Adrenal gland (tissue), 12 donors: ENCODE results near the gene AMZ2. TPM values are rescaled to one million over a fixed set of nuclear protein-coding genes. Genes with fewer than 3 reads are reported as not detected.
"Not testable (repeated sequence)": the region's sequence is repeated elsewhere in the genome, so short reads cannot be mapped to it uniquely, and the experiment has no call there.

Source experiments
- DNase-seq, 7 donors: peaks; one replicate each; pipeline ENCODE4 v3.0.0-alpha.2; 2019 to 2020
- H3K27ac ChIP-seq, 5 donors: fragments of 200-600 bp; sonication (generic) in 4 of 5; 1 replicate in 3 of 5; 2 replicates in 2 of 5; pipeline versions ENCODE4 v1.5.1 to v1.8.0; 2016 to 2020; ENCODE audit warnings: mild to moderate bottlenecking in 1 of 5
- H3K27me3 ChIP-seq: fragments of 200-600 bp; 2 replicates; pipeline ENCODE4 v1.8.0; 2021
- H3K36me3 ChIP-seq, 2 donors: fragments of 200-600 bp; replicated peaks in 1 of 2; 1 replicate in 1 of 2; 2 replicates in 1 of 2; pipeline versions ENCODE4 v1.5.1 to v1.8.0; 2018 to 2022
- H3K4me1 ChIP-seq, 2 donors: fragments of 200-600 bp; replicated peaks in 1 of 2; 1 replicate in 1 of 2; 2 replicates in 1 of 2; pipeline versions ENCODE4 v1.5.1 to v1.8.0; 2018 to 2021
- H3K4me3 ChIP-seq, 4 donors: fragments of 200-600 bp; sonication (generic) in 3 of 4; one replicate each; pipeline ENCODE4 v1.5.1; 2016 to 2018
- H3K9me3 ChIP-seq, 3 donors: fragments of 200-600 bp; sonication (generic) in 1 of 3; replicated peaks in 1 of 3; 1 replicate in 2 of 3; 2 replicates in 1 of 3; pipeline versions ENCODE4 v1.5.1 to v1.8.0; 2016 to 2021
- CTCF ChIP-seq, 6 experiments: fragments of 450-650 bp in 4 of 6; fragments of 200-600 bp in 2 of 6; sonication (generic) in 1 of 6; IDR thresholded peaks; 1 replicate in 5 of 6; 2 replicates in 1 of 6; pipeline versions ENCODE4 v1.5.1 to v1.8.0; 2016 to 2021; ENCODE audit warnings: antibody characterized with exemption in 6 of 6, mild to moderate bottlenecking in 2 of 6, moderate library complexity in 1 of 6
- POLR2A ChIP-seq, 2 donors: fragments of 450-650 bp; IDR thresholded peaks; one replicate each; pipeline ENCODE4 v1.6.1; 2017; ENCODE audit warnings: antibody characterized with exemption in 2 of 2, mild to moderate bottlenecking in 2 of 2, moderate library complexity in 1 of 2
- WGBS, 4 donors: extraction: QIAGEN DNeasy Blood & Tissue Kit in 2 of 4; methylation state at CpG; one replicate each; pipeline versions ENCODE4 v1.1.5 to v1.1.7; 2013 to 2017; 5-methylcytosine and 5-hydroxymethylcytosine counted together
- intact Hi-C, 2 donors: fragments of 100-400 bp; cut with DNase I; formaldehyde crosslinking; loops; one replicate each; pipeline versions ENCODE4 v1.14.1 to v1.15.0; 2022 to 2023
- polyA plus RNA-seq, 3 donors: library from polyadenylated mRNA; stranded (reverse); fragments of 200-250 nt in 2 of 3; fragments of 350-450 nt in 1 of 3; fragmentation: Illumina TruSeq in 1 of 3; extraction: RNeasy Lipid Tissue Mini Kit (QIAGEN cat#74804) in 1 of 3; gene quantifications; one replicate each; pipeline ENCODE4 v1.2.3, GENCODE V29; 2013 to 2014
- total RNA-seq, 9 donors: library from RNA; depleted of rRNA in 4 of 9; stranded (reverse); fragments of >200 nt in 4 of 9; fragments of 120-200 nt in 1 of 9; fragmentation: NEBNext Ultra II Directional in 1 of 9; extraction: Animal tissue kit (Norgen Biotek cat#: 25700) in 1 of 9; gene quantifications; one replicate each; pipeline versions ENCODE4 v1.1.0 to v1.2.4, GENCODE V29; 2013 to 2023
- donor health status: healthy with polysubstance abuse.
- donor health status: Bipolar disorder and iron deficiency.
- donor health status: DM: yes; HTN: yes; CAD: no.
- donor health status: DM: no; HTN: no; CAD: no.
- donor health status: DM: no; HTN: no; CAD: no.
- donor health status: DM: yes; HTN: yes; CAD: no.

Gene AMZ2
- total and polyA plus RNA-seq, 12 donors = 55.5 to 135 (median 83.1) TPM

DNA sequence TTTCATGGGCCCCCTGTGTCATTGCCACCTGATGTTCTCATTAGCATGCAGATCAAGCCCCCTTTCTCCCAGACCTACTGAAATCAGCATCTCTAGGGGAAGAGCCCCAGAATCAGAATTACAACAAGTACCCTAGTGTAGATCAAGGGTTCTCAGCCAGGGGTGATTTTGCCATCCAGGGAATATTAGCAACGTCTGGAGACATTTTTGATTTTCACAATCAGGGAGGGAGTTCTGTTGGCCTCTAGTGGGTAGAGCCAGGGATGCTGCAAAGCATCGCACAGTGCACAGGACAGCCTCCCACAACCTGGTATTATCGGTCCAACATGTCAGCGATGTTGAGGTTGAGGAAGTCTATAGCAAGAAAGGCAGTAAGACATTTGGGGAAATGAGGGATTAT is 7.3 kb downstream of the AMZ2 start:
- TF ChIP-seq POLR2A (IDR thresholded peaks at IDR 0.05) (no peak), CTCF (IDR thresholded peaks at IDR 0.05) (no peak)
- Histone ChIP-seq H3K27me3 (no peaks in the 10 kb centered on the region), H3K4me3 (no peak overlapping the region), H3K27ac (no peak overlapping the region), H3K4me1 (peaks cover 0 to 12% of the 10 kb centered on the region in 2 donors), H3K9me3 (no peaks in the 10 kb centered on the region), H3K36me3 (peaks cover 0 to 41% of the 10 kb centered on the region in 2 donors)
- intact Hi-C loops = no loop called here
- WGBS, 4 donors = 83 to 90% (median 85%) methylated on average over 4 of the region's 4 CpGs
- no peak for DNase-seq

- Histone ChIP-seq H3K36me3 (peaks cover 0 to 37% of the 10 kb centered on the region in 2 donors), H3K4me3 (no peak overlapping the region), H3K4me1 (peaks cover 0 to 12% of the 10 kb centered on the region in 2 donors), H3K27ac (peak overlapping the region in 1 of 5 donors; percentile 64), H3K9me3 (no peaks in the 10 kb centered on the region), H3K27me3 (no peaks in the 10 kb centered on the region)
- no peak for DNase-seq
- intact Hi-C loops = no loop called here
- TF ChIP-seq CTCF (IDR thresholded peaks at IDR 0.05) (no peak), POLR2A (IDR thresholded peaks at IDR 0.05) (no peak)
- WGBS, 4 donors = 73 to 85% (median 75%) methylated on average over 5 of the region's 5 CpGs
These were observed 8.1 kb downstream of the AMZ2 start for GRCh38 chr17:68255731-68256538.

- Histone ChIP-seq H3K36me3 (peaks cover 0 to 29% of the 10 kb centered on the region in 2 donors), H3K27ac (peak overlapping the region in 1 of 5 donors; percentile 64), H3K4me1 (peaks cover 0 to 12% of the 10 kb centered on the region in 2 donors)
- 58 to 68% (median 64%) methylated on average over 5 of the region's 5 CpGs for WGBS, 4 donors
- peak in 3 of 7 donors; percentile 42 to 72 (median 47) for DNase-seq
- H3K9me3 ChIP-seq, H3K4me3 ChIP-seq, intact Hi-C loops, H3K27me3 ChIP-seq: not testable (repeated sequence)
These were observed 8.9 kb downstream of the AMZ2 start for GRCh38 chr17:68256701-68257100.

GRCh38 chr17:68257934-68258333 is 10.1 kb downstream of the AMZ2 start:
- H3K4me3 ChIP-seq = no peak overlapping the region
- H3K4me1 ChIP-seq = peaks cover 0 to 12% of the 10 kb centered on the region in 2 donors
- H3K27me3 ChIP-seq = no peaks in the 10 kb centered on the region
- H3K9me3 ChIP-seq = no peaks in the 10 kb centered on the region
- no peak for TF ChIP-seq CTCF (IDR thresholded peaks at IDR 0.05)
- no peak for TF ChIP-seq POLR2A (IDR thresholded peaks at IDR 0.05)
- H3K27ac ChIP-seq = no peak overlapping the region
- intact Hi-C loops = no loop called here
- DNase-seq = no peak
- peaks cover 0 to 23% of the 10 kb centered on the region in 2 donors for H3K36me3 ChIP-seq
